ENCODE results near the gene ADAMTSL4. TPM values are rescaled to one million over a fixed set of nuclear protein-coding genes. Genes with fewer than 3 reads are reported as not detected.
A peak's percentile ranks its signal among the peaks of the same experiment; 100 is the strongest.

The ADAMTSL4 gene
- total and polyA plus RNA-seq, 2 donors: 0.80 to 17.9 TPM

- no peaks in the 10 kb centered on the region for H3K9me3 ChIP-seq (ENCODE audit: control insufficient read depth in 2 of 2, insufficient read depth in 1 of 2, low read length in 1 of 2)
- no peak overlapping the region for H3K27ac ChIP-seq (ENCODE audit: low read depth in 1 of 2, low read length in 1 of 2)
- DNase-seq (ENCODE audit: low read depth in 6 of 9, low spot score in 9 of 9): no peak
- H3K36me3 ChIP-seq (ENCODE audit: control insufficient read depth in 2 of 2, insufficient read depth in 2 of 2, low read length in 1 of 2): no peaks in the 10 kb centered on the region
- peaks cover 9 to 11% of the 10 kb centered on the region in 2 donors for H3K4me1 ChIP-seq (ENCODE audit: control insufficient read depth in 2 of 2, insufficient read depth in 2 of 2, low read length in 2 of 2)
- peaks cover 20 to 53% of the 10 kb centered on the region in 2 donors for H3K27me3 ChIP-seq (ENCODE audit: control insufficient read depth in 2 of 2, insufficient read depth in 1 of 2, low read length in 1 of 2)
- H3K4me3 ChIP-seq (ENCODE audit: low read length in 2 of 2): no peak overlapping the region
- 94% methylated on average over 6 of the region's 6 CpGs for WGBS
Measured at GRCh38 chr1:150545486-150546032, 3.6 kb upstream of the ADAMTSL4 start.

- H3K36me3 ChIP-seq (ENCODE audit: control insufficient read depth in 2 of 2, insufficient read depth in 2 of 2, low read length in 1 of 2): no peaks in the 10 kb centered on the region
- H3K27me3 ChIP-seq (ENCODE audit: control insufficient read depth in 2 of 2, insufficient read depth in 1 of 2, low read length in 1 of 2): peaks cover 25 to 62% of the 10 kb centered on the region in 2 donors
- peaks cover 9 to 20% of the 10 kb centered on the region in 2 donors for H3K4me1 ChIP-seq (ENCODE audit: control insufficient read depth in 2 of 2, insufficient read depth in 2 of 2, low read length in 2 of 2)
- H3K4me3 ChIP-seq (ENCODE audit: low read length in 2 of 2): no peak overlapping the region
- no peak for DNase-seq (ENCODE audit: low read depth in 6 of 9, low spot score in 9 of 9)
- no peak overlapping the region for H3K27ac ChIP-seq (ENCODE audit: low read depth in 1 of 2, low read length in 1 of 2)
- WGBS: 94% methylated on average over 16 of the region's 16 CpGs
- no peaks in the 10 kb centered on the region for H3K9me3 ChIP-seq (ENCODE audit: control insufficient read depth in 2 of 2, insufficient read depth in 1 of 2, low read length in 1 of 2)
Measured at GRCh38 chr1:150546294-150546937, 2.8 kb upstream of the ADAMTSL4 start.

DNA sequence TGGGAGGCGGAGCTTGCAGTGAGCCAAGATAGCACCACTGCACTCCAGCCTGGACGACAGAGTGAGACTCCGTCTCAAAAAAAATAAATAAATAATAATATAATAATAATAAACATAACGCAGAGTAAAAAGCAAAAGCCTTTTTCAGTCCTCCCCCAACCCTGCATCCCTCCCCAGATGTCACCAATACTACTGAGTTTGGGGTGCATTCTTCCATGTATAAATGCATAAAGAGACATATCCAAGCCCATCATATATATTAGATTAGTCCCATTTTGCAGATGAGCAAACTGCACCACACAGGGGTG, 930 bp upstream of the ADAMTSL4 start:
- Histone ChIP-seq H3K9me3 (ENCODE audit: control insufficient read depth in 2 of 2, insufficient read depth in 1 of 2, low read length in 1 of 2) (no peaks in the 10 kb centered on the region), H3K27me3 (ENCODE audit: control insufficient read depth in 2 of 2, insufficient read depth in 1 of 2, low read length in 1 of 2) (peaks cover 25 to 80% of the 10 kb centered on the region in 2 donors), H3K4me3 (ENCODE audit: low read length in 2 of 2) (peak overlapping the region; percentile 16 to 55), H3K4me1 (ENCODE audit: control insufficient read depth in 2 of 2, insufficient read depth in 2 of 2, low read length in 2 of 2) (peaks cover 16 to 31% of the 10 kb centered on the region in 2 donors), H3K27ac (ENCODE audit: low read depth in 1 of 2, low read length in 1 of 2) (no peak overlapping the region), H3K36me3 (ENCODE audit: control insufficient read depth in 2 of 2, insufficient read depth in 2 of 2, low read length in 1 of 2) (no peaks in the 10 kb centered on the region)
- DNase-seq (ENCODE audit: low read depth in 6 of 9, low spot score in 9 of 9): no peak
- WGBS: 69% methylated on average over 4 of the region's 4 CpGs

GRCh38 chr1:150549496-150550221, 451 bp downstream of the ADAMTSL4 start:
- H3K4me1 ChIP-seq (ENCODE audit: control insufficient read depth in 2 of 2, insufficient read depth in 2 of 2, low read length in 2 of 2): peaks cover 16 to 31% of the 10 kb centered on the region in 2 donors
- peaks cover 25 to 76% of the 10 kb centered on the region in 2 donors for H3K27me3 ChIP-seq (ENCODE audit: control insufficient read depth in 2 of 2, insufficient read depth in 1 of 2, low read length in 1 of 2)
- 40% methylated on average over 43 of the region's 43 CpGs for WGBS

DNA sequence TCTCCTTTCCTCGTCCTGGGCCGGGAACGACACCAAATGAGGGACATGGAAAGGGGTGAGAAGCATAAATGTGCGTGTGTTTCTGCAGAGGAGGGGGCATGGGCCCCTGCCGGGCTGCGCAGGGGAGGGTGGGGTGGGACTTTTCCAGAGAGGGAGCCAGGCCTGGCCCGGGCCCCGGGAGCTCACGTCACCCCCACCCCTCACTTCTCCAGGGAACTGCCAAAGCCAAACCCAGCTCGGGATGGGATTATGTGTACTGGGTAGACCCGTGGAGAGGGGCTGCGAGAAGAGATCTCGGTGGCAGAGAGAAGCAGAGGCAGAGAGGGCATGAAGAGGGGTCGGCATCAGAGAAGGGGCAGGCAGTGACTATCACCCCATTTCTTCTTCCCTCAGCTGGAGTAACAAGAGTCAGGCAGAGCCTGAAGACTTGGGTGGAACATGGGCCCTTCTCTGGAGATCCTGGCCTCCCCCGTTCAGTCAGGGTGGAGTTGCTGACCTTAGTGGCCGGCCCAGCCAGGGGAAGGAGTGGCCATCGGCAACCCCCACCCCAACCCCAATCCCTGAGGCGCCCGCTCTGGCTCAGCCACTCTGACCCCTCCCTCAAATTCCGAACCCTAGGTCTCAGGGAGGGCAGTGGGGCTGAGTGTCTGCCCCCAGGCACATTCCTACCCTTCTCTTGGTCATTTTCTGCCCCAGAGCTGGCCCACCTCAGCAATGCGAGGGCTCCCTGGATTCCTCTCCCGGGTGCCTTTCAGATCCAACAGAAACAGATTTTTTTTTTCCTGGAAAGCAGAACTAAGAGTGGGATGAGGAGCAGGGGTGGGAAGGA, 1.2 kb downstream of the ADAMTSL4 start:
- no peak overlapping the region for H3K4me3 ChIP-seq (ENCODE audit: low read length in 2 of 2)
- H3K27ac ChIP-seq (ENCODE audit: low read depth in 1 of 2, low read length in 1 of 2): peak overlapping the region in 1 of 2 donors; percentile 26
- H3K9me3 ChIP-seq (ENCODE audit: control insufficient read depth in 2 of 2, insufficient read depth in 1 of 2, low read length in 1 of 2): no peaks in the 10 kb centered on the region
- WGBS: 93% methylated on average over 22 of the region's 22 CpGs
- no peak for DNase-seq (ENCODE audit: low read depth in 6 of 9, low spot score in 9 of 9)
- peaks cover 16 to 31% of the 10 kb centered on the region in 2 donors for H3K4me1 ChIP-seq (ENCODE audit: control insufficient read depth in 2 of 2, insufficient read depth in 2 of 2, low read length in 2 of 2)
- H3K27me3 ChIP-seq (ENCODE audit: control insufficient read depth in 2 of 2, insufficient read depth in 1 of 2, low read length in 1 of 2): peaks cover 25 to 74% of the 10 kb centered on the region in 2 donors
- no peaks in the 10 kb centered on the region for H3K36me3 ChIP-seq (ENCODE audit: control insufficient read depth in 2 of 2, insufficient read depth in 2 of 2, low read length in 1 of 2)

More at GRCh38 chr1:150549496-150550221, 451 bp downstream of the ADAMTSL4 start:
- H3K36me3 ChIP-seq (ENCODE audit: control insufficient read depth in 2 of 2, insufficient read depth in 2 of 2, low read length in 1 of 2): no peaks in the 10 kb centered on the region
- peak overlapping the region in 1 of 2 donors; percentile 42 for H3K27ac ChIP-seq (ENCODE audit: low read depth in 1 of 2, low read length in 1 of 2)
- H3K9me3 ChIP-seq (ENCODE audit: control insufficient read depth in 2 of 2, insufficient read depth in 1 of 2, low read length in 1 of 2): no peaks in the 10 kb centered on the region
- no peak for DNase-seq (ENCODE audit: low read depth in 6 of 9, low spot score in 9 of 9)
- peak overlapping the region in 1 of 2 donors; percentile 55 for H3K4me3 ChIP-seq (ENCODE audit: low read length in 2 of 2)

- no peaks in the 10 kb centered on the region for H3K9me3 ChIP-seq (ENCODE audit: control insufficient read depth in 2 of 2, insufficient read depth in 1 of 2, low read length in 1 of 2)
- H3K27me3 ChIP-seq (ENCODE audit: control insufficient read depth in 2 of 2, insufficient read depth in 1 of 2, low read length in 1 of 2): peaks cover 25 to 67% of the 10 kb centered on the region in 2 donors
- WGBS: 49% methylated on average over 11 of the region's 11 CpGs
- no peaks in the 10 kb centered on the region for H3K36me3 ChIP-seq (ENCODE audit: control insufficient read depth in 2 of 2, insufficient read depth in 2 of 2, low read length in 1 of 2)
- peak in 2 of 9 donors; percentile 29 to 51 for DNase-seq (ENCODE audit: low read depth in 6 of 9, low spot score in 9 of 9)
- H3K4me3 ChIP-seq (ENCODE audit: low read length in 2 of 2): no peak overlapping the region
- H3K27ac ChIP-seq (ENCODE audit: low read depth in 1 of 2, low read length in 1 of 2): no peak overlapping the region
- H3K4me1 ChIP-seq (ENCODE audit: control insufficient read depth in 2 of 2, insufficient read depth in 2 of 2, low read length in 2 of 2): peaks cover 16 to 31% of the 10 kb centered on the region in 2 donors
Measured at GRCh38 chr1:150551051-150551783, 2.0 kb downstream of the ADAMTSL4 start.

- DNase-seq (ENCODE audit: low read depth in 6 of 9, low spot score in 9 of 9): no peak
- H3K4me3 ChIP-seq (ENCODE audit: low read length in 2 of 2): no peak overlapping the region
- H3K4me1 ChIP-seq (ENCODE audit: control insufficient read depth in 2 of 2, insufficient read depth in 2 of 2, low read length in 2 of 2): peaks cover 16 to 31% of the 10 kb centered on the region in 2 donors
- no peak overlapping the region for H3K27ac ChIP-seq (ENCODE audit: low read depth in 1 of 2, low read length in 1 of 2)
- peaks cover 25 to 63% of the 10 kb centered on the region in 2 donors for H3K27me3 ChIP-seq (ENCODE audit: control insufficient read depth in 2 of 2, insufficient read depth in 1 of 2, low read length in 1 of 2)
- no peaks in the 10 kb centered on the region for H3K9me3 ChIP-seq (ENCODE audit: control insufficient read depth in 2 of 2, insufficient read depth in 1 of 2, low read length in 1 of 2)
- no peaks in the 10 kb centered on the region for H3K36me3 ChIP-seq (ENCODE audit: control insufficient read depth in 2 of 2, insufficient read depth in 2 of 2, low read length in 1 of 2)
- WGBS: 23% methylated on average over 1 of the region's 1 CpG
Measured at GRCh38 chr1:150551784-150552127, 2.5 kb downstream of the ADAMTSL4 start.

- H3K27me3 ChIP-seq (ENCODE audit: control insufficient read depth in 2 of 2, insufficient read depth in 1 of 2, low read length in 1 of 2): peaks cover 25 to 58% of the 10 kb centered on the region in 2 donors
- no peak overlapping the region for H3K4me3 ChIP-seq (ENCODE audit: low read length in 2 of 2)
- H3K4me1 ChIP-seq (ENCODE audit: control insufficient read depth in 2 of 2, insufficient read depth in 2 of 2, low read length in 2 of 2): peaks cover 16 to 31% of the 10 kb centered on the region in 2 donors
- H3K9me3 ChIP-seq (ENCODE audit: control insufficient read depth in 2 of 2, insufficient read depth in 1 of 2, low read length in 1 of 2): no peaks in the 10 kb centered on the region
- WGBS: 37% methylated on average over 13 of the region's 13 CpGs
- no peak for DNase-seq (ENCODE audit: low read depth in 6 of 9, low spot score in 9 of 9)
- peak overlapping the region; percentile 32 to 53 for H3K27ac ChIP-seq (ENCODE audit: low read depth in 1 of 2, low read length in 1 of 2)
- H3K36me3 ChIP-seq (ENCODE audit: control insufficient read depth in 2 of 2, insufficient read depth in 2 of 2, low read length in 1 of 2): no peaks in the 10 kb centered on the region
Measured at GRCh38 chr1:150552128-150552910, 3.1 kb downstream of the ADAMTSL4 start.

All from thymus (tissue), 11 donors.